HepG2 (cell line): ENCODE results near the gene SLC7A4. TPM values are rescaled to one million over a fixed set of nuclear protein-coding genes. Genes with fewer than 3 reads are reported as not detected.

Experiments
- ATAC-seq: fragments of 200-7000 bp; cut with Tn5 transposase; 3 replicates; pipeline ENCODE4 v1.9.1; 2020; ENCODE audit warnings: mild to moderate bottlenecking, moderate library complexity
- BruUV-seq: library from RNA; stranded (reverse); fragments of 400-500 nt; replicated peaks from 2 replicates; lab custom pipeline; 2021; lab: Mats Ljungman, UMichigan
- CTCF ChIA-PET: fragments of 300-600 bp; formaldehyde crosslinking; extraction: SDS; loops from one replicate; lab custom pipeline; 2021; ENCODE audit warnings: low total read pairs, inconsistent platforms, low intra/inter-chr PET ratio; lab: Yijun Ruan, JAX
- POLR2A ChIA-PET: fragments of 350-600 bp; sonication (Branson Sonifier 250); formaldehyde crosslinking; loops from one replicate; lab custom pipeline; 2020; ENCODE audit warnings: antibody characterized with exemption, inconsistent platforms; lab: Yijun Ruan, JAX
- DNase-seq: peaks from one replicate; pipeline ENCODE4 v3.0.0-alpha.2; 2015; ENCODE audit warnings: low spot score
- FAIRE-seq: peaks from 3 replicates; lab custom pipeline; 2011; peaks lifted over from hg19 to GRCh38; lab: Jason Lieb, UNC
- H2AFZ ChIP-seq: one replicate; pipeline ENCODE4 v1.6.1; 2011; ENCODE audit warnings: low read length, inconsistent platforms
- H3K27ac ChIP-seq: fragments of 300-600 bp; 3 replicates; pipeline ENCODE4 v1.8.0; 2011; ENCODE audit warnings: mixed run types, mild to moderate bottlenecking, mixed read lengths, low read length, inconsistent platforms; ENCODE audit not compliant: insufficient read depth; ENCODE audit errors: extremely low read length
- H3K27me3 ChIP-seq, 2 experiments: fragments of 200-600 bp in 1 of 2; 2 replicates in 1 of 2; 3 replicates in 1 of 2; pipeline versions ENCODE4 v1.6.0 to v1.8.0; 2011; ENCODE audit warnings: low read length in 2 of 2, mild to moderate bottlenecking in 2 of 2, moderate library complexity in 2 of 2, inconsistent platforms in 1 of 2; ENCODE audit not compliant: insufficient read depth in 2 of 2, control insufficient read depth in 1 of 2
- H3K36me3 ChIP-seq, 2 experiments: fragments of 200-600 bp in 1 of 2; replicated peaks in 1 of 2; 2 replicates in 1 of 2; 3 replicates in 1 of 2; pipeline versions ENCODE4 v1.5.1 to v1.8.0; 2011; ENCODE audit warnings: low read length in 2 of 2, inconsistent platforms in 1 of 2; ENCODE audit not compliant: insufficient read depth in 2 of 2, control insufficient read depth in 1 of 2
- H3K4me1 ChIP-seq: 2 replicates; pipeline ENCODE4 v1.5.1; 2012; ENCODE audit warnings: low read length, inconsistent platforms; ENCODE audit not compliant: insufficient read depth
- H3K4me2 ChIP-seq: 2 replicates; pipeline ENCODE4 v1.6.0; 2011; ENCODE audit warnings: low read depth, low read length, inconsistent platforms
- H3K4me3 ChIP-seq, 3 experiments: fragments of 200-600 bp in 1 of 3; sonication (generic), shearing (Covaris generic) in 1 of 3; replicated peaks in 1 of 3; 2 replicates each; pipeline ENCODE4 v1.5.1; 2011 to 2016; ENCODE audit warnings: low read length in 3 of 3, inconsistent platforms in 2 of 3, low read depth in 2 of 3, mild to moderate bottlenecking in 2 of 3, control low read depth in 1 of 3, mixed read lengths in 1 of 3; ENCODE audit not compliant: insufficient read depth in 1 of 3
- H3K79me2 ChIP-seq: one replicate; pipeline ENCODE4 v1.6.1; 2011; ENCODE audit warnings: low read length, inconsistent platforms; ENCODE audit not compliant: insufficient read depth
- H3K9ac ChIP-seq: 2 replicates; pipeline ENCODE4 v1.6.0; 2011; ENCODE audit warnings: mild to moderate bottlenecking, low read depth, low read length, inconsistent platforms; ENCODE audit not compliant: insufficient read depth
- H3K9me3 ChIP-seq: 2 replicates; pipeline ENCODE4 v1.5.1; 2012; ENCODE audit warnings: mild to moderate bottlenecking, low read length
- H4K20me1 ChIP-seq: 2 replicates; pipeline ENCODE4 v1.6.0; 2011; ENCODE audit warnings: inconsistent platforms, mild to moderate bottlenecking, low read length, moderate library complexity; ENCODE audit not compliant: insufficient read depth
- ADNP ChIP-seq: sonication (generic); formaldehyde crosslinking; IDR thresholded peaks from 2 replicates; pipeline ENCODE4 v1.4.0; 2020; ENCODE audit warnings: missing genetic modification reagents
- ETV6 ChIP-seq: sonication (generic); formaldehyde crosslinking; conservative IDR thresholded peaks from 2 replicates; pipeline ENCODE4 v1.4.0; 2020; ENCODE audit warnings: missing genetic modification reagents
- MAZ ChIP-seq, 2 experiments: sonication (generic) in 1 of 2; formaldehyde crosslinking in 1 of 2; IDR thresholded peaks; 2 replicates each; pipeline versions ENCODE4 v1.5.0 to v1.6.1; 2012 to 2020; ENCODE audit warnings: low read depth in 2 of 2, mild to moderate bottlenecking in 2 of 2, borderline replicate concordance in 1 of 2, improper control_type of control experiment in 1 of 2, low read length in 1 of 2, missing genetic modification reagents in 1 of 2, moderate library complexity in 1 of 2
- RFX5 ChIP-seq: IDR thresholded peaks from 2 replicates; pipeline ENCODE4 v1.6.1; 2011; ENCODE audit warnings: low read depth, low read length, improper control_type of control experiment
- SOX6 ChIP-seq, 2 experiments: fragments of 450-650 bp in 1 of 2; sonication (generic) in 1 of 2; formaldehyde crosslinking in 1 of 2; IDR thresholded peaks; 2 replicates each; pipeline versions ENCODE4 v1.4.0 to v1.6.1; 2017 to 2020; ENCODE audit warnings: antibody characterized with exemption in 1 of 2, mild to moderate bottlenecking in 1 of 2, missing genetic modification reagents in 1 of 2
- ZMYM3 ChIP-seq: sonication (generic); formaldehyde crosslinking; IDR thresholded peaks from 2 replicates; pipeline ENCODE4 v1.5.1; 2020; ENCODE audit warnings: mild to moderate bottlenecking, missing genetic modification reagents
- ZNF709 ChIP-seq: sonication (generic); formaldehyde crosslinking; IDR thresholded peaks from 2 replicates; pipeline ENCODE4 v1.5.0; 2020; ENCODE audit warnings: mild to moderate bottlenecking, missing genetic modification reagents
- WGBS: methylation state at CpG from one replicate; pipeline ENCODE4 v1.1.6; 2017; ENCODE audit warnings: low lambda C conversion rate; 5-methylcytosine and 5-hydroxymethylcytosine counted together
- in situ Hi-C: cut with HindIII; loops from 2 replicates; pipeline ENCODE4 v1.10.0; 2017; ENCODE audit warnings: low pct_unique_long_range_greater_than_20kb; ENCODE audit not compliant: extremely low pct_ligation_motif_present
- intact Hi-C: fragments of 100-400 bp; cut with micrococcal nuclease; formaldehyde crosslinking; loops from one replicate; pipeline ENCODE4 v1.10.0; 2022; ENCODE audit not compliant: unreplicated experiment
- polyA plus RNA-seq, 8 experiments: library from polyadenylated mRNA; depleted of rRNA in 3 of 8; stranded (reverse) in 7 of 8; unstranded in 1 of 8; fragments of >200 nt; fragmentation: Illumina TruSeq in 4 of 8; extraction: Trizol in 4 of 8; gene quantifications; 2 replicates each; pipeline versions ENCODE4 v1.2.1 to v1.2.3, GENCODE V29; 2011 to 2016; ENCODE audit warnings: low read depth in 4 of 8, missing spikeins in 1 of 8, mixed read lengths in 1 of 8; ENCODE audit not compliant: insufficient read depth in 1 of 8
- total RNA-seq, 5 experiments: library from RNA; depleted of rRNA; stranded (reverse); fragments of >200 nt; fragmentation: Illumina TruSeq; extraction: Trizol; gene quantifications; 2 replicates each; pipeline ENCODE4 v1.2.3, GENCODE V29; 2016; ENCODE audit warnings: low read depth in 1 of 5
- TF ChIP-seq, protein P1 (sequence below): sonication (generic); formaldehyde crosslinking; IDR thresholded peaks from 2 replicates; pipeline ENCODE4; 2020; ENCODE audit warnings: missing genetic modification reagents, mild to moderate bottlenecking, borderline replicate concordance

Gene SLC7A4
- total and polyA plus RNA-seq, 2 of the 13 experiments (the other 11 are each of a cell fraction or from before 2014, with no cell fraction given) = not detected

DNA sequence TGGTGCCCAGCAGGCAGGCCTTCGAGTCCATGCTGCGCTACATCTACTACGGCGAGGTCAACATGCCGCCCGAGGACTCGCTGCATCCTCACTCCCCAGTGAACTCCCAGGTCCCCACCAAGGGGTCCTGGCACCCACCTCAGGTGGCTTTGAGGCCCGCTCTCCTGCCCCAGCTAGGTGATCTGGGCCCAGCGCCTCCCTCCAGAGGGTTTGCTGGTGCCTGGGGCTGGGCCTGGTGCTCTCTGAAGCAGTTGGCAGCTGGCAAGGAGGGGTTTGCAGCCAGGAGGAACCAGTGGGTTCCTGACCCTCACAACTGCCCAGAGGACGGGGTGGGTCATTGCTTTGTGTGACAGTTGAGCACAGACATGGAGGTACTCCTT lies 36.3 kb downstream of the SLC7A4 start (continued):
- TF ChIP-seq MAZ (IDR thresholded peaks at IDR 0.05; ENCODE audit: borderline replicate concordance, low read depth, low read length) (no peak), MAZ (CRISPR knock-in tag; IDR thresholded peaks at IDR 0.05; ENCODE audit: low read depth) (no peak), SOX6 (IDR thresholded peaks at IDR 0.05) (no peak), SOX6 (CRISPR knock-in tag; IDR thresholded peaks at IDR 0.05) (no peak), ETV6 (CRISPR knock-in tag) (no peak), ZMYM3 (CRISPR knock-in tag) (no peak)

DNA sequence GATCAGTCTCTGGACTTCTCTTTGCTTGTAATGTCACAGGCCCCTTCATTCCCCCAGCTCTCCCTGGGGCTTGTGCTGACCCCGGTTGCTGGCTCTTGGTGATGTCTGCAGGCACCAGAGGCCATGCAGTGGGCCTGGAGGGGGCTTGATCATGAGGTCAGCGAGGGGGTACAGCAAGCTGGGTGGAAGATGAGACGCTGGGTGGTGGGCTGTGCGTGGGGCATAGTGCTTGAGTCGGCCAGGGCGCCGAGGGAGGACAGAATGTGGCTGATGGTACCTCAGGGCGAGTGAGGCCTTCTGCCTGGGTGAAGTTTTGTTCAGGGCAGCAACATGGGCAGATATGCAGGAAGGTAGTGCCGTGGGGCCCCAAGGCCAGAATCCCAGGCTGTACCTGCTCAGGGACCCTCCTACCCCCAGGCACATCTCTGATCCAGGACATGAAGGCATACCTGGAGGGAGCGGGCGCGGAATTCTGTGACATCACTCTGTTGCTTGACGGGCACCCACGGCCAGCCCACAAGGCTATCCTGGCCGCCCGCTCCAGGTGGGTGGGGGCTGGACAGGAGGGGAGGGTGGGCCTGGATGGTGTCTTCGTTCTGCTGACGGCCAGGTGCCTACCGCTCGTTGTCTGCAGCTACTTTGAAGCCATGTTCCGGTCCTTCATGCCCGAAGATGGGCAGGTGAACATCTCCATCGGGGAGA lies 36.9 kb downstream of the SLC7A4 start:
- no peak overlapping the region for H3K9ac ChIP-seq
- DNase-seq = no peak
- no peak for ATAC-seq

More for the DNA sequence above, 36.9 kb downstream of the SLC7A4 start:
- Histone ChIP-seq H3K36me3 (peaks cover 9 to 49% of the 10 kb centered on the region in 2 experiments), H3K9me3 (no peaks in the 10 kb centered on the region), H3K27ac (no peak overlapping the region), H3K4me3 (no peak overlapping the region), H2AFZ (no peak overlapping the region), H3K27me3 (no peaks in the 10 kb centered on the region), H3K4me2 (no peak overlapping the region), H4K20me1 (no peaks in the 10 kb centered on the region), H3K4me1 (peaks cover 4% of the 10 kb centered on the region), H3K79me2 (peaks cover 3% of the 10 kb centered on the region)
- ChIA-PET CTCF (no interaction called here), POLR2A (no interaction called here)
- in situ Hi-C loops = no loop called here
- BruUV-seq = no TSS peak
- 98% methylated on average over 9 of the region's 23 CpGs for WGBS
- no peak for FAIRE-seq
- TF ChIP-seq RFX5 (no peak), ADNP (CRISPR knock-in tag) (no peak), ZNF709 (CRISPR knock-in tag) (no peak)
- TF ChIP-seq, protein P1, sequence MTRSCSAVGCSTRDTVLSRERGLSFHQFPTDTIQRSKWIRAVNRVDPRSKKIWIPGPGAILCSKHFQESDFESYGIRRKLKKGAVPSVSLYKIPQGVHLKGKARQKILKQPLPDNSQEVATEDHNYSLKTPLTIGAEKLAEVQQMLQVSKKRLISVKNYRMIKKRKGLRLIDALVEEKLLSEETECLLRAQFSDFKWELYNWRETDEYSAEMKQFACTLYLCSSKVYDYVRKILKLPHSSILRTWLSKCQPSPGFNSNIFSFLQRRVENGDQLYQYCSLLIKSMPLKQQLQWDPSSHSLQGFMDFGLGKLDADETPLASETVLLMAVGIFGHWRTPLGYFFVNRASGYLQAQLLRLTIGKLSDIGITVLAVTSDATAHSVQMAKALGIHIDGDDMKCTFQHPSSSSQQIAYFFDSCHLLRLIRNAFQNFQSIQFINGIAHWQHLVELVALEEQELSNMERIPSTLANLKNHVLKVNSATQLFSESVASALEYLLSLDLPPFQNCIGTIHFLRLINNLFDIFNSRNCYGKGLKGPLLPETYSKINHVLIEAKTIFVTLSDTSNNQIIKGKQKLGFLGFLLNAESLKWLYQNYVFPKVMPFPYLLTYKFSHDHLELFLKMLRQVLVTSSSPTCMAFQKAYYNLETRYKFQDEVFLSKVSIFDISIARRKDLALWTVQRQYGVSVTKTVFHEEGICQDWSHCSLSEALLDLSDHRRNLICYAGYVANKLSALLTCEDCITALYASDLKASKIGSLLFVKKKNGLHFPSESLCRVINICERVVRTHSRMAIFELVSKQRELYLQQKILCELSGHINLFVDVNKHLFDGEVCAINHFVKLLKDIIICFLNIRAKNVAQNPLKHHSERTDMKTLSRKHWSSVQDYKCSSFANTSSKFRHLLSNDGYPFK (CRISPR knock-in tag) = no peak
- intact Hi-C loops = no loop called here
